D721Med (cell line): ENCODE measurements around the gene MAPT.

ENCODE experiments used
- DNase-seq: peaks from one replicate; pipeline ENCODE4 v3.0.0; 2011; ENCODE audit warnings: low spot score; ENCODE audit not compliant: insufficient read length
- FAIRE-seq: peaks from 2 replicates; lab custom pipeline; 2011; peaks lifted over from hg19 to GRCh38; lab: Jason Lieb, UNC
- TF ChIP-seq, protein P1 (sequence below): IDR thresholded peaks from 2 replicates; pipeline ENCODE4 v1.5.1; 2012; ENCODE audit warnings: mild to moderate bottlenecking, control low read depth; ENCODE audit not compliant: insufficient read depth; ENCODE audit errors: missing control alignments

The MAPT gene

DNA sequence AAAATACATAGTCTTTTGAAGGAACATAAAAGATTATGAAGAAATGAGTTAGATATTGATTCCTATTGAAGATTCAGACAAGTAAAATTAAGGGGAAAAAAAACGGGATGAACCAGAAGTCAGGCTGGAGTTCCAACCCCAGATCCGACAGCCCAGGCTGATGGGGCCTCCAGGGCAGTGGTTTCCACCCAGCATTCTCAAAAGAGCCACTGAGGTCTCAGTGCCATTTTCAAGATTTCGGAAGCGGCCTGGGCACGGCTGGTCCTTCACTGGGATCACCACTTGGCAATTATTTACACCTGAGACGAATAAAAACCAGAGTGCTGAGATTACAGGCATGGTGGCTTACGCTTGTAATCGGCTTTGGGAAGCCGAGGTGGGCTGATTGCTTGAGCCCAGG, 114.2 kb downstream of the MAPT start:
- TF ChIP-seq, protein P1, sequence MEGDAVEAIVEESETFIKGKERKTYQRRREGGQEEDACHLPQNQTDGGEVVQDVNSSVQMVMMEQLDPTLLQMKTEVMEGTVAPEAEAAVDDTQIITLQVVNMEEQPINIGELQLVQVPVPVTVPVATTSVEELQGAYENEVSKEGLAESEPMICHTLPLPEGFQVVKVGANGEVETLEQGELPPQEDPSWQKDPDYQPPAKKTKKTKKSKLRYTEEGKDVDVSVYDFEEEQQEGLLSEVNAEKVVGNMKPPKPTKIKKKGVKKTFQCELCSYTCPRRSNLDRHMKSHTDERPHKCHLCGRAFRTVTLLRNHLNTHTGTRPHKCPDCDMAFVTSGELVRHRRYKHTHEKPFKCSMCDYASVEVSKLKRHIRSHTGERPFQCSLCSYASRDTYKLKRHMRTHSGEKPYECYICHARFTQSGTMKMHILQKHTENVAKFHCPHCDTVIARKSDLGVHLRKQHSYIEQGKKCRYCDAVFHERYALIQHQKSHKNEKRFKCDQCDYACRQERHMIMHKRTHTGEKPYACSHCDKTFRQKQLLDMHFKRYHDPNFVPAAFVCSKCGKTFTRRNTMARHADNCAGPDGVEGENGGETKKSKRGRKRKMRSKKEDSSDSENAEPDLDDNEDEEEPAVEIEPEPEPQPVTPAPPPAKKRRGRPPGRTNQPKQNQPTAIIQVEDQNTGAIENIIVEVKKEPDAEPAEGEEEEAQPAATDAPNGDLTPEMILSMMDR, result no peak
- DNase-seq (peak; percentile 57), FAIRE-seq (no peak)

DNA sequence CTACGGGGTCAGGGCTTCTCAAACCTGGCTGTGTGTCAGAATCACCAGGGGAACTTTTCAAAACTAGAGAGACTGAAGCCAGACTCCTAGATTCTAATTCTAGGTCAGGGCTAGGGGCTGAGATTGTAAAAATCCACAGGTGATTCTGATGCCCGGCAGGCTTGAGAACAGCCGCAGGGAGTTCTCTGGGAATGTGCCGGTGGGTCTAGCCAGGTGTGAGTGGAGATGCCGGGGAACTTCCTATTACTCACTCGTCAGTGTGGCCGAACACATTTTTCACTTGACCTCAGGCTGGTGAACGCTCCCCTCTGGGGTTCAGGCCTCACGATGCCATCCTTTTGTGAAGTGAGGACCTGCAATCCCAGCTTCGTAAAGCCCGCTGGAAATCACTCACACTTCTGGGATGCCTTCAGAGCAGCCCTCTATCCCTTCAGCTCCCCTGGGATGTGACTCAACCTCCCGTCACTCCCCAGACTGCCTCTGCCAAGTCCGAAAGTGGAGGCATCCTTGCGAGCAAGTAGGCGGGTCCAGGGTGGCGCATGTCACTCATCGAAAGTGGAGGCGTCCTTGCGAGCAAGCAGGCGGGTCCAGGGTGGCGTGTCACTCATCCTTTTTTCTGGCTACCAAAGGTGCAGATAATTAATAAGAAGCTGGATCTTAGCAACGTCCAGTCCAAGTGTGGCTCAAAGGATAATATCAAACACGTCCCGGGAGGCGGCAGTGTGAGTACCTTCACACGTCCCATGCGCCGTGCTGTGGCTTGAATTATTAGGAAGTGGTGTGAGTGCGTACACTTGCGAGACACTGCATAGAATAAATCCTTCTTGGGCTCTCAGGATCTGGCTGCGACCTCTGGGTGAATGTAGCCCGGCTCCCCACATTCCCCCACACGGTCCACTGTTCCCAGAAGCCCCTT, 115.6 kb downstream of the MAPT start:
- FAIRE-seq (no peak), DNase-seq (no peak)
- TF ChIP-seq, protein P1, result no peak

DNA sequence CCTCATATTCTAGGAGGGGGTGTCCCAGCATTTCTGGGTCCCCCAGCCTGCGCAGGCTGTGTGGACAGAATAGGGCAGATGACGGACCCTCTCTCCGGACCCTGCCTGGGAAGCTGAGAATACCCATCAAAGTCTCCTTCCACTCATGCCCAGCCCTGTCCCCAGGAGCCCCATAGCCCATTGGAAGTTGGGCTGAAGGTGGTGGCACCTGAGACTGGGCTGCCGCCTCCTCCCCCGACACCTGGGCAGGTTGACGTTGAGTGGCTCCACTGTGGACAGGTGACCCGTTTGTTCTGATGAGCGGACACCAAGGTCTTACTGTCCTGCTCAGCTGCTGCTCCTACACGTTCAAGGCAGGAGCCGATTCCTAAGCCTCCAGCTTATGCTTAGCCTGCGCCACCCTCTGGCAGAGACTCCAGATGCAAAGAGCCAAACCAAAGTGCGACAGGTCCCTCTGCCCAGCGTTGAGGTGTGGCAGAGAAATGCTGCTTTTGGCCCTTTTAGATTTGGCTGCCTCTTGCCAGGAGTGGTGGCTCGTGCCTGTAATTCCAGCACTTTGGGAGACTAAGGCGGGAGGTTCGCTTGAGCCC, 116.3 kb downstream of the MAPT start:
- DNase-seq (no peak), FAIRE-seq (no peak)
- TF ChIP-seq, protein P1, result peak; percentile 50

DNA sequence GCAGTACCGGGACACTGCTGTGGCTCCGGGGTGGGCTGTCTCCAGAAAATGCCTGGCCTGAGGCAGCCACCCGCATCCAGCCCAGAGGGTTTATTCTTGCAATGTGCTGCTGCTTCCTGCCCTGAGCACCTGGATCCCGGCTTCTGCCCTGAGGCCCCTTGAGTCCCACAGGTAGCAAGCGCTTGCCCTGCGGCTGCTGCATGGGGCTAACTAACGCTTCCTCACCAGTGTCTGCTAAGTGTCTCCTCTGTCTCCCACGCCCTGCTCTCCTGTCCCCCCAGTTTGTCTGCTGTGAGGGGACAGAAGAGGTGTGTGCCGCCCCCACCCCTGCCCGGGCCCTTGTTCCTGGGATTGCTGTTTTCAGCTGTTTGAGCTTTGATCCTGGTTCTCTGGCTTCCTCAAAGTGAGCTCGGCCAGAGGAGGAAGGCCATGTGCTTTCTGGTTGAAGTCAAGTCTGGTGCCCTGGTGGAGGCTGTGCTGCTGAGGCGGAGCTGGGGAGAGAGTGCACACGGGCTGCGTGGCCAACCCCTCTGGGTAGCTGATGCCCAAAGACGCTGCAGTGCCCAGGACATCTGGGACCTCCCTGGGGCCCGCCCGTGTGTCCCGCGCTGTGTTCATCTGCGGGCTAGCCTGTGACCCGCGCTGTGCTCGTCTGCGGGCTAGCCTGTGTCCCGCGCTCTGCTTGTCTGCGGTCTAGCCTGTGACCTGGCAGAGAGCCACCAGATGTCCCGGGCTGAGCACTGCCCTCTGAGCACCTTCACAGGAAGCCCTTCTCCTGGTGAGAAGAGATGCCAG, 117.6 kb downstream of the MAPT start:
- TF ChIP-seq, protein P1, result no peak
- DNase-seq, result no peak
- FAIRE-seq, result no peak

DNA sequence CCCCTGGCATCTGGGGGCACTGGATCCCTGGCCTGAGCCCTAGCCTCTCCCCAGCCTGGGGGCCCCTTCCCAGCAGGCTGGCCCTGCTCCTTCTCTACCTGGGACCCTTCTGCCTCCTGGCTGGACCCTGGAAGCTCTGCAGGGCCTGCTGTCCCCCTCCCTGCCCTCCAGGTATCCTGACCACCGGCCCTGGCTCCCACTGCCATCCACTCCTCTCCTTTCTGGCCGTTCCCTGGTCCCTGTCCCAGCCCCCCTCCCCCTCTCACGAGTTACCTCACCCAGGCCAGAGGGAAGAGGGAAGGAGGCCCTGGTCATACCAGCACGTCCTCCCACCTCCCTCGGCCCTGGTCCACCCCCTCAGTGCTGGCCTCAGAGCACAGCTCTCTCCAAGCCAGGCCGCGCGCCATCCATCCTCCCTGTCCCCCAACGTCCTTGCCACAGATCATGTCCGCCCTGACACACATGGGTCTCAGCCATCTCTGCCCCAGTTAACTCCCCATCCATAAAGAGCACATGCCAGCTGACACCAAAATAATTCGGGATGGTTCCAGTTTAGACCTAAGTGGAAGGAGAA, 118.2 kb downstream of the MAPT start:
- DNase-seq (no peak), FAIRE-seq (no peak)
- TF ChIP-seq, protein P1, result no peak

DNA sequence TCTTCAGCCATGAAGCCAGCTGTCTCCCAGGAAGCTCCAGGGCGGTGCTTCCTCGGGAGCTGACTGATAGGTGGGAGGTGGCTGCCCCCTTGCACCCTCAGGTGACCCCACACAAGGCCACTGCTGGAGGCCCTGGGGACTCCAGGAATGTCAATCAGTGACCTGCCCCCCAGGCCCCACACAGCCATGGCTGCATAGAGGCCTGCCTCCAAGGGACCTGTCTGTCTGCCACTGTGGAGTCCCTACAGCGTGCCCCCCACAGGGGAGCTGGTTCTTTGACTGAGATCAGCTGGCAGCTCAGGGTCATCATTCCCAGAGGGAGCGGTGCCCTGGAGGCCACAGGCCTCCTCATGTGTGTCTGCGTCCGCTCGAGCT, 118.8 kb downstream of the MAPT start:
- FAIRE-seq (no peak), DNase-seq (no peak)
- TF ChIP-seq, protein P1, result no peak
